Endodermal cell (in vitro differentiated cells): Measurements from ENCODE around the gene SLX9. TPM values are rescaled to one million over a fixed set of nuclear protein-coding genes. Genes with fewer than 3 reads are reported as not detected.

Source experiments
- DNase-seq: peaks from one replicate; pipeline ENCODE4 v3.0.0-alpha.2; 2017
- H3K27ac ChIP-seq: 2 replicates; pipeline ENCODE4 v1.5.1; 2013; ENCODE audit warnings: mild to moderate bottlenecking, low read depth, low read length, moderate library complexity
- H3K27me3 ChIP-seq: 2 replicates; pipeline ENCODE4 v1.6.1; 2013; ENCODE audit warnings: mild to moderate bottlenecking, low read length, moderate library complexity; ENCODE audit not compliant: insufficient read depth, control insufficient read depth, poor library complexity, severe bottlenecking
- H3K36me3 ChIP-seq: 2 replicates; pipeline ENCODE4 v1.7.0; 2013; ENCODE audit warnings: mild to moderate bottlenecking, low read length, moderate library complexity; ENCODE audit not compliant: control insufficient read depth, insufficient read depth
- H3K4me1 ChIP-seq: one replicate; pipeline ENCODE4 v1.7.0; 2013; ENCODE audit warnings: low read length; ENCODE audit not compliant: control insufficient read depth, insufficient read depth
- H3K4me3 ChIP-seq: 2 replicates; pipeline ENCODE4 v1.5.1; 2013; ENCODE audit warnings: mild to moderate bottlenecking, low read length, moderate library complexity
- H3K9ac ChIP-seq: 2 replicates; pipeline ENCODE4 v1.6.1; 2013; ENCODE audit warnings: mild to moderate bottlenecking, low read length, moderate library complexity; ENCODE audit not compliant: poor library complexity, severe bottlenecking; ENCODE audit errors: extremely low read depth
- H3K9me3 ChIP-seq: 2 replicates; pipeline ENCODE4 v1.6.1; 2013; ENCODE audit warnings: mild to moderate bottlenecking, low read length, moderate library complexity; ENCODE audit not compliant: control insufficient read depth
- H3K27ac Mint-ChIP-seq: 2 replicates; pipeline ENCODE4 v1.8.0; 2020; ENCODE audit warnings: mixed read lengths
- H3K27me3 Mint-ChIP-seq: 2 replicates; pipeline ENCODE4 v1.8.0; 2021; ENCODE audit warnings: mild to moderate bottlenecking, mixed read lengths; ENCODE audit not compliant: insufficient read depth
- H3K36me3 Mint-ChIP-seq: 2 replicates; pipeline ENCODE4 v1.8.0; 2020; ENCODE audit warnings: low read depth, mixed read lengths
- H3K4me1 Mint-ChIP-seq: 2 replicates; pipeline ENCODE4 v1.8.0; 2020; ENCODE audit warnings: mixed read lengths
- H3K4me3 Mint-ChIP-seq: 2 replicates; pipeline ENCODE4 v1.8.0; 2020; ENCODE audit warnings: mild to moderate bottlenecking, moderate library complexity, mixed read lengths
- H3K9me3 Mint-ChIP-seq: 2 replicates; pipeline ENCODE4 v1.8.0; 2020; ENCODE audit warnings: mild to moderate bottlenecking, mixed read lengths
- CTCF ChIP-seq: fragments of 200-600 bp; sonication (generic); conservative IDR thresholded peaks from 2 replicates; pipeline ENCODE4 v1.5.0; 2021; ENCODE audit warnings: antibody characterized with exemption, mild to moderate bottlenecking
- WGBS, 2 experiments: methylation state at CpG; one replicate each; pipeline versions ENCODE4 v1.1.5 to v1.1.7; 2013; ENCODE audit warnings: missing lambda C conversion rate in 2 of 2, mixed read lengths in 1 of 2; ENCODE audit not compliant: insufficient coverage in 1 of 2, insufficient read length in 1 of 2; 5-methylcytosine and 5-hydroxymethylcytosine counted together
- total RNA-seq, 2 donors: library from RNA; stranded (reverse); fragmentation: NEBNext Ultra II Directional in 1 of 2; extraction: Animal tissue kit (Norgen Biotek cat#: 25700) in 1 of 2; gene quantifications; 2 replicates in 1 of 2; 3 replicates in 1 of 2; pipeline ENCODE4 v1.2.1, GENCODE V29; 2021

SLX9 gene
- total RNA-seq, 2 donors from 2014 or later: 38.0 to 48.9 TPM

- no peak overlapping the region for H3K27ac Mint-ChIP-seq
- Histone ChIP-seq H3K27me3 (no peaks in the 10 kb centered on the region), H3K9ac (no peak overlapping the region), H3K36me3 (peaks cover 5% of the 10 kb centered on the region), H3K4me3 (no peak overlapping the region), H3K4me1 (no peaks in the 10 kb centered on the region), H3K9me3 (no peaks in the 10 kb centered on the region), H3K27ac (no peak overlapping the region)
- 94 to 99% methylated on average over 13 to 22 of the region's 22 CpGs for WGBS, 2 experiments
- H3K4me1 Mint-ChIP-seq: no peaks in the 10 kb centered on the region
- no peaks in the 10 kb centered on the region for H3K9me3 Mint-ChIP-seq
- H3K27me3 Mint-ChIP-seq: no peaks in the 10 kb centered on the region
- H3K36me3 Mint-ChIP-seq: peaks cover 22% of the 10 kb centered on the region
- no peak for DNase-seq
- TF ChIP-seq CTCF: no peak
- H3K4me3 Mint-ChIP-seq: no peak overlapping the region
These were observed 37.9 kb downstream of the SLX9 start for GRCh38 chr21:44977616-44978340.

DNA sequence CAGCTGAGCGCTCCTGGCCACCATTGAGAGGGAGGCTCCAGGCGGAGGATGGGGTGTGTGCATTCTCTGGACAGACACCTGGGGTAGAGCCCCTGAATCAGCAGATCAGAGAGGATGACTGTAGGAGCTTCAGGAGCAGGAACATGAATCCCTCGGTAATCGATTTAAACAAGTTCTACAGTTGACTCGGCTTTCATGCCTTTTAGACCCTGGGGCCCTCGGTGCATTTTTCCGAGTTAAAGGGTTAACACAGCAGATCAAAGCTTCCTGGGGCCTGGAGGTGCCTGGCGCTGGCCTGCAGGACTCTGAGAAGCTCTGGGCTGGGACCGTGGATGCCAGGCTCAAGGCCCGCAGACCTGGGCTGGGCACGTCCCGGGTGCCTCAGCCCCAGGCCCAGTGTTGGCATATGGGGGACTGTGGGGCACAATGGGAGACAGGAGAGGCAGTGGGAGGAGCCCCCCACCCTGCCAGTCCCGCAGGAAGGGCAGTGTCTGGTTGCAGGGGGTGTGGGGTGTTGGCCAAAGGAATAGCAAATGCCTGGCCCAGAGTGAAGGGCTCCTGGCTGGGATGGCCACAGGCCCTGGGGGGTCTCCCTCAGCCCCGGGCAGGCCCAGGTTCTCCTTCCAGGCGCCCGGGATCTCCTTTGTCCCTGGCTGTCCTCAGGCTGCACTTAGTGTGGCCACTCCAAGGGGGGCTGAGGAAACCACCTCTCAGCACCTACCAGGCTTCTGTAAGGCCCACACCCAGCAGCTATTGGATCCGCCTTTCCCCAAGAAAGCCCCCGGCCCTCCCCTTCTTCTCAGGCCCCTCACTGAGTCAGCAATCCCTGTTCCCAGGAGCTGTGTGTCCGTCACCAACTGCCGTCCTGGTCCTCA is 40.1 kb downstream of the SLX9 start:
- Mint-ChIP-seq H3K9me3 (no peaks in the 10 kb centered on the region), H3K36me3 (peaks cover 12% of the 10 kb centered on the region), H3K4me1 (no peaks in the 10 kb centered on the region), H3K4me3 (no peak overlapping the region), H3K27ac (no peak overlapping the region), H3K27me3 (no peaks in the 10 kb centered on the region)
- Histone ChIP-seq H3K36me3 (peaks cover 1% of the 10 kb centered on the region), H3K9me3 (no peaks in the 10 kb centered on the region), H3K4me1 (no peaks in the 10 kb centered on the region), H3K4me3 (no peak overlapping the region), H3K27ac (peak overlapping the region; percentile 64), H3K9ac (no peak overlapping the region), H3K27me3 (no peaks in the 10 kb centered on the region)
- DNase-seq: no peak
- WGBS, 2 experiments: 86 to 88% methylated on average over 15 to 20 of the region's 20 CpGs
- no peak for TF ChIP-seq CTCF

- peak overlapping the region; percentile 64 for H3K27ac ChIP-seq
- peak overlapping the region; percentile 70 for H3K27ac Mint-ChIP-seq
- H3K9me3 Mint-ChIP-seq: no peaks in the 10 kb centered on the region
- DNase-seq: no peak
- H3K9me3 ChIP-seq: no peaks in the 10 kb centered on the region
- H3K36me3 ChIP-seq: no peaks in the 10 kb centered on the region
- WGBS, 2 experiments: 90% methylated on average over 30 to 38 of the region's 38 CpGs
- H3K27me3 ChIP-seq: no peaks in the 10 kb centered on the region
- H3K4me3 Mint-ChIP-seq: no peak overlapping the region
- no peaks in the 10 kb centered on the region for H3K4me1 ChIP-seq
- no peak overlapping the region for H3K4me3 ChIP-seq
- H3K36me3 Mint-ChIP-seq: peaks cover 12% of the 10 kb centered on the region
- H3K27me3 Mint-ChIP-seq: no peaks in the 10 kb centered on the region
- no peaks in the 10 kb centered on the region for H3K4me1 Mint-ChIP-seq
- no peak for TF ChIP-seq CTCF
- no peak overlapping the region for H3K9ac ChIP-seq
These were observed 41.0 kb downstream of the SLX9 start for GRCh38 chr21:44980562-44981489.
